ENCODE results near the gene EPAS1.

The EPAS1 gene

DNA sequence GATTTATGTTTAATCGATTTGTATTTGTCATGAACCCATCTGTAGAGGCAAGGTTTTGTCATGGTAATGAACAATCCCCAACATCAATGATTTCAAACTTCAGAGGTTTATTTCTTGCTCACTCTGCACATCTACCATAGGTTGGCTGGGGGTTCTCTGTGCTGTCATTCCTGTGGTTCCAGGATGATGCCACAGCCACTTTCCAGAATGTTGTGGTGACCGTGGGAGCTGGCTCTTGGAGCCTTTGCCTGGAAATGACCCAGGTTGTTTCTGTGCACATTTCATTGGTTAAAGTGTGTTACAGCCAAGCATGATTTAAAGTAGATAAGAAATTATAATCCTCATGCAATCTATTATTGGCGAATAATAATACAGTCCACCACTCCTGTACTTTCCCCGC lies 28.2 kb upstream of the EPAS1 start:
- Histone ChIP-seq H3K36me3 (no peaks in the 10 kb centered on the region), H3K4me1 (no peaks in the 10 kb centered on the region; the same call in 1 of the 2 replicates), H3K27me3 (no peaks in the 10 kb centered on the region), H3K9me3 (no peaks in the 10 kb centered on the region), H3K4me3 (ENCODE audit: low read depth, low read length) (no peak overlapping the region)
- TF ChIP-seq, protein P1, sequence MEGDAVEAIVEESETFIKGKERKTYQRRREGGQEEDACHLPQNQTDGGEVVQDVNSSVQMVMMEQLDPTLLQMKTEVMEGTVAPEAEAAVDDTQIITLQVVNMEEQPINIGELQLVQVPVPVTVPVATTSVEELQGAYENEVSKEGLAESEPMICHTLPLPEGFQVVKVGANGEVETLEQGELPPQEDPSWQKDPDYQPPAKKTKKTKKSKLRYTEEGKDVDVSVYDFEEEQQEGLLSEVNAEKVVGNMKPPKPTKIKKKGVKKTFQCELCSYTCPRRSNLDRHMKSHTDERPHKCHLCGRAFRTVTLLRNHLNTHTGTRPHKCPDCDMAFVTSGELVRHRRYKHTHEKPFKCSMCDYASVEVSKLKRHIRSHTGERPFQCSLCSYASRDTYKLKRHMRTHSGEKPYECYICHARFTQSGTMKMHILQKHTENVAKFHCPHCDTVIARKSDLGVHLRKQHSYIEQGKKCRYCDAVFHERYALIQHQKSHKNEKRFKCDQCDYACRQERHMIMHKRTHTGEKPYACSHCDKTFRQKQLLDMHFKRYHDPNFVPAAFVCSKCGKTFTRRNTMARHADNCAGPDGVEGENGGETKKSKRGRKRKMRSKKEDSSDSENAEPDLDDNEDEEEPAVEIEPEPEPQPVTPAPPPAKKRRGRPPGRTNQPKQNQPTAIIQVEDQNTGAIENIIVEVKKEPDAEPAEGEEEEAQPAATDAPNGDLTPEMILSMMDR (IDR thresholded peaks at IDR 0.05; ENCODE audit: low read depth, low read length) = no peak
- no peak for DNase-seq

DNA sequence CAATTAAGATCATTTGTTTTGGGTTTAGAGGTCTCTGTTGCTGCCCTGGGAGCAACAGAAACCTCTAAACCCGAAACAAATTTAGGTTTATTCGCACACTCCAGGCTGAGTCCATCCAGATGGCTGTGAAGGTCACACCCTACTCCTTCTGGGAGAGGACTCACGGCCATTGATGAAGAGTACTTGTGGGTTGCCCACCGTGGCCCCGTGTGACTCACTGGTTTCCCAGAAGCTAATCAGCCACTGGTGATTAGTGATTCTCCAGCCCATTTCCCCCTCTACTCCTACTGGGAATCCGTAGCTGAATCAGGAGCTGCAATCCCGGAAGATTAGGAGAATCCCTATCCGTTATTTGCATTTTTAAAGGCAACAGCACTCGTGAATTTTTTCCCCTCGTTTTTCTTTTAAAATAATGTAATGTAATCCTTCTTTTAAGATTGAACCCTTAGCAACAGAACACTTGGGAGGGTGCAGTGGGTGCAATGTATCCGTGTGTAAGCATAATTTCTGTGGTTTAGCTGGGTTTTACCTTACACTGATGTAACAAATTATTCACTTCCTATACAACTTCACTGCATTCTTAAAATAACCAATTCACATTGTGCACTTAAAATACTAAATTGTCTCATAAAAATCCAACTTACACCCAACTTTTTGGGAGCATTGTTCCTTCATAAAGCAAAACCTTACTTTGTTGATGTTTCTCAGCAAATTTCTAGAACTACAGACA lies 27.5 kb upstream of the EPAS1 start:
- no peaks in the 10 kb centered on the region; the same call in 1 of the 2 replicates for H3K4me1 ChIP-seq
- TF ChIP-seq, protein P1 (IDR thresholded peaks at IDR 0.05; ENCODE audit: low read depth, low read length) = no peak
- H3K36me3 ChIP-seq = no peaks in the 10 kb centered on the region
- DNase-seq = no peak
- no peaks in the 10 kb centered on the region for H3K27me3 ChIP-seq
- no peak overlapping the region for H3K4me3 ChIP-seq (ENCODE audit: low read depth, low read length)
- no peaks in the 10 kb centered on the region for H3K9me3 ChIP-seq

DNA sequence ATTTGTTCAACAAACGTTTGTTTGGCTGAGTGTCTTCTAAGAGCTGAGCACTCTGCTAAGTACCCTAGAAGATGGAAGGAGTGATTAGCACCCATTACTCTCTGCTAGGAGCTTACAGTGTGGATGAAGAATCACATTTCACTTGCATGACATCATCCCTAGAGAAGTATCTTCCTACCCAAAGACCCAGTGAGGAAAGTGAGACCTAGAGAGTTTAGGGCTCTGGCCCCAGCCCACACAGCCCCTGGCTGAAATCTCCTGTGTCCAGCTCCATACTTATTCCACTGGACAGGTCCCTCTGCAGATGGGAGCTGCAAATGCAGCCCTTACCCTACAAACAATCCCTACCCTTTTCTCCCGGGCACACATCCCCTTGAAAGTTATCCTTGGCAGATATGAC lies 26.8 kb upstream of the EPAS1 start:
- Histone ChIP-seq H3K9me3 (no peaks in the 10 kb centered on the region), H3K27me3 (no peaks in the 10 kb centered on the region), H3K4me3 (ENCODE audit: low read depth, low read length) (no peak overlapping the region), H3K36me3 (no peaks in the 10 kb centered on the region), H3K4me1 (no peaks in the 10 kb centered on the region; the same call in 1 of the 2 replicates)
- no peak for DNase-seq
- TF ChIP-seq, protein P1 (IDR thresholded peaks at IDR 0.05; ENCODE audit: low read depth, low read length) = no peak

DNA sequence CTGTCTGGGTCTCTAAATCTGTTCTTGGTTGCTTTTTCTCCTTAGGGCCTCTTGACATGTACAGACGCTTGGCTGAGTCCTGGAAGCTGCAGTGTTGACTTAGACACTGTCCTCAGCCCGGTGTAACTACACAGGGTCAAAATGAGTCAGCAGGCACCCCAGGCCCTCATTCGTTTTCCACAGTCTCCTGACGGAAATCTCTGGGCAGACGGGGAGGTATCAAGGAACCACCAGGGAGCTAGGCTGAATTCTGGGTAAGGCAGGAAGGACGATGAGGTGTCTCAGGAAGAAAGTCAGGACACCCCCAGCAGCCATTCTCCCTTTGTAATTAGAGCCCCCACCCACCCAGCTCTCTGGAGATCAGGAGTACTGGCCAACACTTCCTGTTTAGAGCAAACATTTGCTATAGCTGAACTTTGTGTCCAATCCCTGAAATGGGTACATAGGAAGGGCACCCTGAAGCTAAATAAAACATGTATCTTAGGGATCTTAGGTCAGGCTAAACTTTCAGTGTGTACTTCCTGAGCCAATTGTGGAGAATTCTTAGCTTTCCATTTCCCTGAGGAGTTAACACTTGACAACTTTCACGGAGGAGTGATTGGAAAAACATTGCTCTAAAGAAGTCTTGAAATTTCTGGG lies 23.9 kb upstream of the EPAS1 start:
- DNase-seq = no peak
- H3K4me1 ChIP-seq = peaks cover 3% of the 10 kb centered on the region
- no peaks in the 10 kb centered on the region for H3K9me3 ChIP-seq
- H3K36me3 ChIP-seq = no peaks in the 10 kb centered on the region
- H3K27me3 ChIP-seq = no peaks in the 10 kb centered on the region
- no peak overlapping the region for H3K4me3 ChIP-seq (ENCODE audit: low read depth, low read length)
- TF ChIP-seq, protein P1 (IDR thresholded peaks at IDR 0.05; ENCODE audit: low read depth, low read length) = no peak

DNA sequence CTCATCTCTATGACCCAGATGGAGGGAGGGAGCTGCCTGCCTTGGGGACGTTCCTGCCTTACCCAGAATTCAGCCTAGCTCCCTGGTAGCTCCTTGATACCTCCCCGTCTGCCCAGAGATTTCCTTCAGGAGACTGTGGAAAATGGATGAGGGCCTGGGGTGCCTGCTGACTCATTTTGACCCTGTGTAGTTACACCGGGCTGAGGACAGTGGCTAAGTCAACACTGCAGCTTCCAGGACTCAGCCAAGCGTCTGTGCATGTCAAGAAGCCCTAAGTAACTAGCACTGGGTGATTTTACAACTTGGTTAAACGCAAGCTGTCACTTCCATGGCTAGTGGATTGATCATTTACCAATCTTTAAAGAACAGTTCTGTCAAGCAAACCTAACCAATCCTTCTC lies 23.3 kb upstream of the EPAS1 start:
- H3K4me1 ChIP-seq = peaks cover 3% of the 10 kb centered on the region
- TF ChIP-seq, protein P1 (IDR thresholded peaks at IDR 0.05; ENCODE audit: low read depth, low read length) = no peak
- H3K27me3 ChIP-seq = no peaks in the 10 kb centered on the region
- no peaks in the 10 kb centered on the region for H3K9me3 ChIP-seq
- H3K4me3 ChIP-seq (ENCODE audit: low read depth, low read length) = no peak overlapping the region
- no peak for DNase-seq
- H3K36me3 ChIP-seq = no peaks in the 10 kb centered on the region

DNA sequence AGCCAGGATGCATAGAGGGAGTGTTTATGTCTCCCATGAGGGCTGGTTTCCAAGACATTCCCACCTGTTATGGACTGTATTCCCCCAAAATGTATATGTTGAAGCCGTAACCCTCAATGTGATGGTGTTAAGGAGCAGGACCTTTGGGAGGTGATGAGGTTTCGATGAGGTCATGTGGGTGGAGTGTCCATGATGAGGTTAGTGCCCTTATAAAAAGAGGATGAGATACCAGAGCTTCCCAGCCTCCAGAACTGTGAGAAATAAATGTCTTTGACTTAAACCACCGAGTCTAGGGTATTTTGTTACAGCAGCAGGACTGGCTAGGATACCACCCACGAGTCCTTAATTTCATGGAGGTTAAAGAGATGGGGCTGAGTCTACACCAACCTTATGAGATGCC lies 22.6 kb upstream of the EPAS1 start:
- no peaks in the 10 kb centered on the region for H3K9me3 ChIP-seq
- H3K36me3 ChIP-seq = no peaks in the 10 kb centered on the region
- H3K27me3 ChIP-seq = no peaks in the 10 kb centered on the region
- DNase-seq = no peak
- TF ChIP-seq, protein P1 (IDR thresholded peaks at IDR 0.05; ENCODE audit: low read depth, low read length) = no peak
- no peak overlapping the region for H3K4me3 ChIP-seq (ENCODE audit: low read depth, low read length)
- peaks cover 3% of the 10 kb centered on the region for H3K4me1 ChIP-seq
